IMR-90 (cell line): ENCODE measurements around the gene DYNLT5. TPM values are rescaled to one million over a fixed set of nuclear protein-coding genes. Genes with fewer than 3 reads are reported as not detected.
A peak's percentile ranks its signal among the peaks of the same experiment; 100 is the strongest.

Experiments used
- ATAC-seq: fragments of 200-7000 bp; cut with Tn5 transposase; 2 replicates; pipeline ENCODE4 v1.9.1; 2020; ENCODE audit warnings: low read depth, mild to moderate bottlenecking, moderate library complexity
- BruUV-seq: library from RNA; stranded (reverse); fragments of 400-500 nt; replicated peaks from 2 replicates; lab custom pipeline; 2021; lab: Mats Ljungman, UMichigan
- CTCF ChIA-PET: fragments of 300-600 bp; formaldehyde crosslinking; extraction: SDS; loops from one replicate; lab custom pipeline; 2021; ENCODE audit warnings: antibody characterized with exemption; lab: Yijun Ruan, JAX
- POLR2A ChIA-PET: fragments of 300-600 bp; sonication (Branson Sonifier 250); formaldehyde crosslinking; loops from one replicate; lab custom pipeline; 2022; ENCODE audit warnings: antibody characterized with exemption; ENCODE audit not compliant: unreplicated experiment; lab: Charles Lee
- DNase-seq: peaks from one replicate; pipeline ENCODE4 v3.0.0; 2013
- H2AFZ ChIP-seq: replicated peaks from 2 replicates; pipeline ENCODE3; 2013; ENCODE audit warnings: low read length, mild to moderate bottlenecking; ENCODE audit not compliant: poor library complexity
- H2AK5ac ChIP-seq: 2 replicates; pipeline ENCODE4 v1.6.1; 2013; ENCODE audit warnings: low read depth, low read length, inconsistent platforms
- H2AK9ac ChIP-seq: replicated peaks from 2 replicates; pipeline ENCODE3; 2013; ENCODE audit warnings: mild to moderate bottlenecking, low read depth, low read length, moderate library complexity; ENCODE audit not compliant: poor library complexity
- H2BK120ac ChIP-seq: 2 replicates; pipeline ENCODE4 v1.6.1; 2013; ENCODE audit warnings: low read depth, low read length, inconsistent platforms
- H2BK15ac ChIP-seq: 3 replicates; pipeline ENCODE4 v1.6.1; 2013; ENCODE audit warnings: low read depth, low read length, inconsistent platforms
- H2BK20ac ChIP-seq: 2 replicates; pipeline ENCODE4 v1.6.1; 2013; ENCODE audit warnings: low read depth, mild to moderate bottlenecking, inconsistent platforms, low read length, moderate library complexity
- H2BK5ac ChIP-seq: 2 replicates; pipeline ENCODE4 v1.6.1; 2013; ENCODE audit warnings: mild to moderate bottlenecking, low read depth, low read length, inconsistent platforms; ENCODE audit not compliant: poor library complexity, severe bottlenecking
- H3K14ac ChIP-seq: replicated peaks from 2 replicates; pipeline ENCODE4 v1.6.1; 2013; ENCODE audit warnings: low read depth, low read length, inconsistent platforms
- H3K18ac ChIP-seq: 2 replicates; pipeline ENCODE4 v1.6.1; 2013; ENCODE audit warnings: low read depth, low read length, control low read depth
- H3K23ac ChIP-seq: 2 replicates; pipeline ENCODE4 v1.6.1; 2013; ENCODE audit warnings: low read depth, low read length, inconsistent platforms
- H3K27ac ChIP-seq: 2 replicates; pipeline ENCODE4 v1.5.1; 2013; ENCODE audit warnings: mild to moderate bottlenecking, control low read depth, low read length; ENCODE audit not compliant: insufficient read depth
- H3K27me3 ChIP-seq: 2 replicates; pipeline ENCODE4 v1.6.1; 2013; ENCODE audit warnings: low read length; ENCODE audit not compliant: control insufficient read depth, insufficient read depth
- H3K36me3 ChIP-seq: 2 replicates; pipeline ENCODE4 v1.6.1; 2013; ENCODE audit warnings: low read length, mixed read lengths; ENCODE audit not compliant: control insufficient read depth, insufficient read depth
- H3K4ac ChIP-seq: 2 replicates; pipeline ENCODE4 v1.6.1; 2013; ENCODE audit warnings: low read depth, low read length, inconsistent platforms
- H3K4me1 ChIP-seq: 2 replicates; pipeline ENCODE4 v1.6.1; 2013; ENCODE audit warnings: low read length, mixed read lengths; ENCODE audit not compliant: control insufficient read depth, insufficient read depth
- H3K4me2 ChIP-seq: 2 replicates; pipeline ENCODE4 v1.6.1; 2013; ENCODE audit warnings: low read depth, mild to moderate bottlenecking, control low read depth, low read length, moderate library complexity
- H3K4me3 ChIP-seq: 2 replicates; pipeline ENCODE4 v1.5.1; 2013; ENCODE audit warnings: low read depth, mild to moderate bottlenecking, control low read depth, low read length, moderate library complexity; ENCODE audit not compliant: insufficient read depth
- H3K56ac ChIP-seq: 2 replicates; pipeline ENCODE4 v1.6.1; 2013; ENCODE audit warnings: low read length, inconsistent platforms; ENCODE audit not compliant: insufficient read depth; ENCODE audit errors: extremely low read depth
- H3K79me1 ChIP-seq, 2 experiments: 2 replicates each; pipeline ENCODE4 v1.6.1; 2013; ENCODE audit warnings: low read length in 2 of 2, inconsistent platforms in 1 of 2, low read depth in 1 of 2
- H3K9ac ChIP-seq: 2 replicates; pipeline ENCODE4 v1.6.1; 2013; ENCODE audit warnings: low read depth, low read length, control low read depth
- H3K9me1 ChIP-seq: 2 replicates; pipeline ENCODE4 v1.6.1; 2013; ENCODE audit warnings: low read length, inconsistent platforms; ENCODE audit not compliant: insufficient read depth
- H3K9me3 ChIP-seq: 2 replicates; pipeline ENCODE4 v1.6.1; 2013; ENCODE audit warnings: low read length; ENCODE audit not compliant: control insufficient read depth, insufficient read depth
- H4K20me1 ChIP-seq: 2 replicates; pipeline ENCODE4 v1.6.1; 2013; ENCODE audit warnings: low read length, inconsistent platforms; ENCODE audit not compliant: insufficient read depth
- H4K5ac ChIP-seq: 2 replicates; pipeline ENCODE4 v1.6.1; 2013; ENCODE audit warnings: mild to moderate bottlenecking, low read depth, low read length, control low read depth
- H4K8ac ChIP-seq, 2 experiments: 2 replicates each; pipeline ENCODE4 v1.6.1; 2013; ENCODE audit warnings: low read depth in 2 of 2, low read length in 2 of 2, control low read depth in 1 of 2, inconsistent platforms in 1 of 2
- H4K91ac ChIP-seq: 2 replicates; pipeline ENCODE4 v1.6.1; 2013; ENCODE audit warnings: low read depth, low read length, inconsistent platforms; ENCODE audit not compliant: insufficient read depth
- CEBPB ChIP-seq: IDR thresholded peaks from 2 replicates; pipeline ENCODE4 v1.6.1; 2012; ENCODE audit warnings: low read depth, low read length, improper control_type of control experiment
- MAFK ChIP-seq: IDR thresholded peaks from 2 replicates; pipeline ENCODE4 v1.6.1; 2012; ENCODE audit warnings: low read depth, low read length, improper control_type of control experiment
- MAZ ChIP-seq: IDR thresholded peaks from 2 replicates; pipeline ENCODE4 v1.6.1; 2012; ENCODE audit warnings: low read depth, mild to moderate bottlenecking, low read length, improper control_type of control experiment, moderate library complexity, borderline replicate concordance
- RAD21 ChIP-seq: IDR thresholded peaks from 2 replicates; pipeline ENCODE4 v1.6.1; 2012; ENCODE audit warnings: low read length, improper control_type of control experiment
- SMC3 ChIP-seq: fragments of 150-350 bp; IDR thresholded peaks from 2 replicates; pipeline ENCODE4 v1.6.1; 2016; ENCODE audit warnings: low read depth, mild to moderate bottlenecking, antibody characterized with exemption, low read length, moderate library complexity
- WGBS, 2 experiments: methylation state at CpG; one replicate each; pipeline versions ENCODE4 v1.1.5 to v1.1.7; 2013; ENCODE audit warnings: missing lambda C conversion rate in 2 of 2; ENCODE audit not compliant: insufficient read length in 1 of 2; ENCODE audit errors: extremely low coverage in 2 of 2; 5-methylcytosine and 5-hydroxymethylcytosine counted together
- dilution Hi-C: fragments of 300-500 bp; cut with HindIII; formaldehyde crosslinking; loops from one replicate; pipeline ENCODE4 v1.14.3; 2018; ENCODE audit warnings: low sequenced_read_pairs; ENCODE audit not compliant: unreplicated experiment
- in situ Hi-C: fragments of 300-500 bp; cut with MboI; formaldehyde crosslinking; loops from 3 replicates; pipeline ENCODE4 v1.14.3; 2019; ENCODE audit warnings: low sequenced_read_pairs, inconsistent platforms, mixed read lengths
- intact Hi-C: fragments of 100-400 bp; cut with micrococcal nuclease; formaldehyde crosslinking; loops from 2 replicates; pipeline ENCODE4 v1.10.0; 2022
- polyA plus RNA-seq, 3 experiments: library from polyadenylated mRNA; depleted of rRNA; stranded (reverse); fragments of >200 nt; gene quantifications; 2 replicates each; pipeline ENCODE4 v1.2.3, GENCODE V29; 2012; ENCODE audit warnings: low replicate concordance in 1 of 3
- total RNA-seq: library from RNA; depleted of rRNA; stranded (reverse); fragments of >200 nt; gene quantifications from 2 replicates; pipeline ENCODE4 v1.2.3, GENCODE V29; 2012
- TF ChIP-seq, protein P1 (sequence below): conservative IDR thresholded peaks from 2 replicates; pipeline ENCODE4 v1.5.1; 2012; ENCODE audit warnings: mild to moderate bottlenecking, low read depth, low read length, improper control_type of control experiment

Gene DYNLT5
- total and polyA plus RNA-seq, 2 of the 4 experiments (the other 2 are of a cell fraction) = 0.12 to 0.18 TPM

DNA sequence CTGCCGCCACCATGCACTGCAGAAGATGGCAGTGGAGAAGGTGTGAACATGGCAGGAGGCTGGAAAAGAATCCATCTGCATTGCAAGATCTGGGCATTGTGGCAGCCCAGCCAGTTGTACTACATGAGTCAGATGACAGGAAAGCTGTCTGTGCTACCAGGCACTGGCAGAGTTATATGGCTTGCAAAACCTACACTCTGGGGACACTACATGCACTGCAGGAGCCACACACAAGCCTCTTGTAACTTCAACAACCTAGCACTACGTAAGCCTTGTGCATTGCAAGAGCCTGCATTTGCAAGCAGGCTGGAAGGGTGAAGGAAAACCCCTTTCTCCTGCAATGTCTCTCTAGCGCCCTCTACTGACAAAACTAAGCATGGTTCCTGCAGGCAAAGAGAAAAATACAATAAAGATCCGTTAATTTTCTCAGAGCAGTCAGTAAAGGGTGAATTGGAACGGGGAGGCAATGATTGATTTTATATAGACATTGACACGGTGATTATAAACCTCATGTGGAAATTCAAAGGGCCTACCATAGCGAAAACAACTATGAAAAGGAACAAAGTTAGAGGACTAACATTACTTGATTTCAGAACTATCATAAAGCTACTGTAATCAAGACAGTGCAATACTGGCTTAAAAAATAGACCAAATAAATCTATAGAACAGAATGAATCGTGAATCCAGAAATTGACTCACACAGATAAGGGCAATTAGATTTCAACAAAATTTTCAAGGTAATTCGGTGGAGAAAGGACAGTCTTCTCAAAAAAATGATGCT is 26.2 kb upstream of the DYNLT5 start:
- Histone ChIP-seq H2BK20ac (no peak overlapping the region), H3K4ac (no peak overlapping the region), H3K27me3 (no peaks in the 10 kb centered on the region), H2AK9ac (no peak overlapping the region), H2BK5ac (no peak overlapping the region), H2AK5ac (no peak overlapping the region), H3K23ac (no peak overlapping the region), H4K8ac (no peak overlapping the region; a peak in 1 of 4 replicates), H2AFZ (peak overlapping the region; percentile 6), H3K9me3 (no peaks in the 10 kb centered on the region), H2BK15ac (no peak overlapping the region), H3K4me3 (no peak overlapping the region), H3K14ac (no peak overlapping the region), H3K9me1 (peaks cover 11% of the 10 kb centered on the region), H4K91ac (no peak overlapping the region), H4K20me1 (peaks cover 6% of the 10 kb centered on the region), H3K36me3 (peaks cover 26% of the 10 kb centered on the region), H3K9ac (no peak overlapping the region), H3K56ac (no peak overlapping the region), H3K4me1 (no peaks in the 10 kb centered on the region), H3K79me1 (peaks cover 0 to 5% of the 10 kb centered on the region in 2 experiments; a peak in 1 of 4 replicates), H3K27ac (no peak overlapping the region), H4K5ac (no peak overlapping the region), H3K18ac (no peak overlapping the region), H2BK120ac (no peak overlapping the region), H3K4me2 (no peak overlapping the region)
- intact Hi-C loops (loop anchor here (2.0 to 10.0 kb wide), 3 partner anchors 279 to 771 kb away; no protein-coding TSS in a partner anchor), in situ Hi-C loops (loop anchor here (25.0 kb wide), 1 partner anchor 464 kb away; no protein-coding TSS in a partner anchor), dilution Hi-C loops (no loop called here)
- TF ChIP-seq RAD21 = peak; percentile 75
- TF ChIP-seq MAZ = no peak
- TF ChIP-seq, protein P1, sequence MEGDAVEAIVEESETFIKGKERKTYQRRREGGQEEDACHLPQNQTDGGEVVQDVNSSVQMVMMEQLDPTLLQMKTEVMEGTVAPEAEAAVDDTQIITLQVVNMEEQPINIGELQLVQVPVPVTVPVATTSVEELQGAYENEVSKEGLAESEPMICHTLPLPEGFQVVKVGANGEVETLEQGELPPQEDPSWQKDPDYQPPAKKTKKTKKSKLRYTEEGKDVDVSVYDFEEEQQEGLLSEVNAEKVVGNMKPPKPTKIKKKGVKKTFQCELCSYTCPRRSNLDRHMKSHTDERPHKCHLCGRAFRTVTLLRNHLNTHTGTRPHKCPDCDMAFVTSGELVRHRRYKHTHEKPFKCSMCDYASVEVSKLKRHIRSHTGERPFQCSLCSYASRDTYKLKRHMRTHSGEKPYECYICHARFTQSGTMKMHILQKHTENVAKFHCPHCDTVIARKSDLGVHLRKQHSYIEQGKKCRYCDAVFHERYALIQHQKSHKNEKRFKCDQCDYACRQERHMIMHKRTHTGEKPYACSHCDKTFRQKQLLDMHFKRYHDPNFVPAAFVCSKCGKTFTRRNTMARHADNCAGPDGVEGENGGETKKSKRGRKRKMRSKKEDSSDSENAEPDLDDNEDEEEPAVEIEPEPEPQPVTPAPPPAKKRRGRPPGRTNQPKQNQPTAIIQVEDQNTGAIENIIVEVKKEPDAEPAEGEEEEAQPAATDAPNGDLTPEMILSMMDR = peak; percentile 91
- no peak for TF ChIP-seq MAFK
- peak; percentile 44 for TF ChIP-seq SMC3
- no peak for TF ChIP-seq CEBPB
- POLR2A ChIA-PET = no interaction called here
- 71% methylated on average over 1 of the region's 9 CpGs; no CpG with 5 or more reads in 1 of the 2 experiments for WGBS, 2 experiments
- DNase-seq = peak; percentile 81
- ATAC-seq = peak; percentile 70
- CTCF ChIA-PET = interaction anchor here (0.6 kb wide), 1 partner anchor 429 kb away, joined by 3 read pairs; no protein-coding TSS in a partner anchor
- BruUV-seq = no TSS peak
